Stimulated activated CD8-positive, alpha-beta memory T cell treated with anti-CD3 and anti-CD28 coated beads, Interleukin-7, amount 100 ng/mL, for 48 hours (primary cell): Measurements from ENCODE around the gene ZSWIM4.
A peak's percentile ranks its signal among the peaks of the same experiment; 100 is the strongest.

Experiments used
- DNase-seq, 2 donors: peaks; one replicate each; pipeline ENCODE4 v3.0.0-alpha.2; 2020; ENCODE audit warnings: low read depth in 1 of 2; ENCODE audit errors: extremely low read depth in 1 of 2

ZSWIM4 gene

DNA sequence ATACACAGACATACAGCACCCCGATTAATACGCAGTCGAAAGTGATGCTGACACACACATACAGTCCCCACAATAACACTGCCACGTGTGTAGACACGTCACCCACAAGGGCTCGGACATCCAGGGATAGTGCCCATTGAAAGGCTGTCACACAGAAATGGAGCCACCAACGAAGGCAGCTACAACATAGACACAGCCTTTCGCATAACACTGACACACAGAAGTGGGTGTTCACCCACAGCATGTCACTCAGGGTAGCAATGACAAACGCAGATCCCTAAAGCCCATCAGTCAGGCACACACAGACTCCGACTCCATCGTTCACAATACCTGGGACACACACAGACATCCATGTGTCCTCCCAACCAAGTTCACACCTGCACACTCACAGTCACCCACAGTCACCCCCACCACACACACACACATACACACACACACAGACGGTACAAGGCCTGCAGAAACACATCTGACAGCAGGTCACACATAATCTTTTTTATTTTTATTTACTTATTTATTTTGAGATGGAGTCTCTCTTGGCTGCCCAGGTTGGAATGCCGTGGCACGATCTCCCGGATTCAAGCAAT, 71.3 kb downstream of the ZSWIM4 start:
- no peak for DNase-seq

DNA sequence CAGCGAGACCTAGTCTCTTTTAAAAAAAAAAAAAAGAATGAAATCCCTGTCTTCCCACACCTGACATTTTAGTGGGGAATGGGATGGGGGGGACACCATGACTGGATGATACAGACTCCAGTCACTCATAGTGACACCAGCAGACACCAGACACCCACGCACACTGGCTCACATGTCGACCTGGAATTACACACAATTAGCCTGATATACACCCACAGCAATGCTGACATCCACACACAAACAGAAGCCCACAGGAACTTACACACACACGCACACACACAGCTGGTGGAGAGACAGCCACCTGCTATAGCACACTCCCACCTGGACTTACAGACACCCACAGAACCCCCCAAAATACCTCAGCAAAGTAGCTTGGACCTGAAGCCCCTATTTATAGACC, 73.4 kb downstream of the ZSWIM4 start:
- DNase-seq: no peak

DNA sequence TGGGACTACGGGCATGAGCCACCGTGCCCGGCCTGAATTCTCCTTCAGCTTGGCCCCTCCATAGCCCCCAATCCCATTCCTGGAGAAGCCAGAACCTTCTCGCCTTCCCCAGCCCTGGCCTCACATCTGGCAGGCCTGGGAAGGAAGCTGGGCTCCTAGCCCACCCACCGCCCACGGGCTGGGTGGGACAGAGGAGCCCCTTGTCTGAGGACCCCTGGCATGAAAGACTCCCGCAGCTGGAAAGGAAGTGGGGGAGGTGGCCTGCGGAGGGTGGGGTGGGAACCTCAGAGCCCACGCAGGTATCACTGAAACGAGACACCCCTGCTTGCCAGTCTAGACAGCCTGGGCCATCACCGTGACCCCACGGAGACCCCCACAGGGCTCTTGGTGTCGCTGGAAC, 74.0 kb downstream of the ZSWIM4 start:
- DNase-seq: no peak

DNA sequence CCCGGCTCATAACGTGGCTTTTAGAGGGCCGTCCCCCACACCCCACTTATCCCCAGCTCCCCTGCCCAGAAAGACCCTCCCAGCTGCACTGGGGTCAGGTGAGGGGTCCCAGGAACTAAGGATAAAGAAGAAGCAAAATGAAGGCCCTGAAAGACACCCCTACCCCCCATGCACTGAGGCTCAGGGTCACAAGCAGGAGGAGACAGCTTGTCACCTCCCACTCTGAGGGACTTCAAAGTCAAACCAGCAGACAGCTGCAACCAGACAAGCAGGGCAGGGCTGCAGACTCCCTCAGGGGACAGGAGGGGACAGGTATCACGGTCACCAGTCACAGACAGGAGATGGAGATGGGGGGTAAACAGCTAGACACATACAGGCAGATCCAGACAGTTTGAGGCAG, 75.6 kb downstream of the ZSWIM4 start:
- DNase-seq: no peak

DNA sequence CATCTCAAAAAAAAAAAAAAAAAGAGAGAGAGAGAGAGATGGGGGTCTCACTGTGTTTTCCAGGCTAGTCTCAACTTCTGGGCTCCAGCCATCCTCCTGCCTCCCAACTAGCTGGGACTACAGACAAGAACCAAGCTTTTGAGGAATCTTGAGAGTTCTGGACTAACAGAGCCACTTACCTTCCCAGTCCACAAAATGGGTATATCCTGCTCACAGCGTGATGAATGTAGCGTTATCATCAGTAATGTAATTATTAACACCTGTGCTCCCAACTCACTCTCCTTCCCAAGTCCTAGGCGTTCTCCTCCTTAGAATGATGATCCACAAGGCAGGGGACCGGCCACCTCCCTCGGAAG, 77.1 kb downstream of the ZSWIM4 start:
- no peak for DNase-seq

DNA sequence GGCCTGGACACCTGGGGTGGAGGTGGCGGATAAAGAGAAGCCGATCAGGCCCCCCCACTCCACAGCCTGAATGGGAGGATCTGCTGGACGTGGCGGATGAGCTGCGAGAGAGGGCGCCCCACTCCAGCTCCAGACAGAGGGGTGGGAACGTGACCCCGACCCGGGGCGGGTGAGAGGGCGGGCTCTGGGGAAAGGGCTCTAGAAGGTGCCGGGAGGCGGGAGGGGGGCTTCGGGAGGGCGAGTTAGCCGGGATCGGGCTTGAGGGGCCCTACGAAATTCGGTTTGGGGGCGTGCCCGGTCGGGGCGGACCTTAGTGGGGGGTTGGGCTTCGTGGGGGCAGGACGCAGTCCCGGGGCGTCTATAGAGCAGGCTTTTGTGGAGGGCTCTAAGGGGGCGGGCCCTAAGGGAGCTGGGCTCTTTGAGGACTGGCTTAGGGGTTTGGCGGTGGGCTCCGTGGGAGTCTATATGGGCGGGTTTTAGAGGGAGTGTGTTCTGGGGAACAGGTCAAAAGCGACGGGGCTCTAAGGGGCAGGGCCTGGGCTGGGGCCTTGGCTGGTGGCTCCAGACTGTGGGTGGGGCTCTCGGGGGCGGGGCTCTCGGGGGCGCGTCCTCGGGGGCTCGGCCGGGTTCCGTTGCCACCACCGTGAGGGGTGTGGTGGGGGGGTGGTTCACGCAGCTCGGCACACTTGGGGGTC, 77.6 kb downstream of the ZSWIM4 start:
- no peak for DNase-seq

DNA sequence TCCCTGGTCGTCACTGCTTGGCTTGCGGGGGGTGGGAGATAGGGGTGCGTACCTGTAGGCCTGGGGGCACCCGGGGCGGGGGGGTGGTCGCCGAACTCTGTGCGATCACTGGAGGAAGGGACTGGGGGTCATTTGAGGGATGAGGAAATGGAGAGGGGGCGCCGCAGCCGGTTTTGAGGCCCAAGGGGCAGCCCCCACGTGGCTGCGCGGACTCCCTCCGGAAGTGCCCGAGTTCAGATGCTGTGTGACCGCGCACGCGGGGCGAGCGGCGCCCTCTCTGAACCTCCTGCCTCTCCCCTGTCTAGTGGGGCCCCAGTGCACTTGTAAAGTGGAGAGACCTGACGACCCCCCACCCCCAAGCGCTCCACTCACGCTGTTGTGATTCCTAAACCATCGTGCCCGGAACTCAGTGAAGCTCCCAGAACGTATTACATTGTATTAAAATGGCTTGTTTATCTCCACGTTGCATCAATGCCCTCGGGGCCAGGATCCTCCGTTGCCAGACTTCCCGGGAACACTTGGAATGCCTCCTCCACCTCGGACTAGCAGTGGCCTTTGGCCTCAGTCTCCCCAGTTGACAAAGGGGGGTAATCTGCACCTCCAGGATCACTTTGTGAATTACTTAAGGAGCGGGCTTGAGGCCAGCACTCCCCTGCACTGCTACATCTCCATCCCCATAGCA, 78.7 kb downstream of the ZSWIM4 start:
- no peak for DNase-seq

DNA sequence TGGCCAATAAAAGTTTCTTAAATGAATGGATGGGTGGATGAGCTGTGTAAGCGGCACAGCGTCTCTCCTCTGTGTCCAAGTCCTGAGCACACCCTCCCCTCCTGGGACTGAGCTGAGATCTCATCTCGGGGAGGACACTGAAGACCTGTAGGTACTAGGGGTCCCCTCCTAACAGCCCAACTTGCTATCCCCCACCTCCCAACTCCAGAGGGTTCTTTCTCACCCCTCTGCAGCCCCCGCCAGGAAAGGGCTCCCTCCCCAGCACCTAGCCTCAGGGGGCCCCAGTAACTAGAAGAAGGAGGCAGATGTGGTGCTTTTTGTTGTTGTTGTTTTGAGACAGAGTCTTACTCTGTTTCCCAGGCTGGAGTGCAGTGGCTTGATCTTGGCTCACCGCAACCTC, 80.6 kb downstream of the ZSWIM4 start:
- no peak for DNase-seq

DNA sequence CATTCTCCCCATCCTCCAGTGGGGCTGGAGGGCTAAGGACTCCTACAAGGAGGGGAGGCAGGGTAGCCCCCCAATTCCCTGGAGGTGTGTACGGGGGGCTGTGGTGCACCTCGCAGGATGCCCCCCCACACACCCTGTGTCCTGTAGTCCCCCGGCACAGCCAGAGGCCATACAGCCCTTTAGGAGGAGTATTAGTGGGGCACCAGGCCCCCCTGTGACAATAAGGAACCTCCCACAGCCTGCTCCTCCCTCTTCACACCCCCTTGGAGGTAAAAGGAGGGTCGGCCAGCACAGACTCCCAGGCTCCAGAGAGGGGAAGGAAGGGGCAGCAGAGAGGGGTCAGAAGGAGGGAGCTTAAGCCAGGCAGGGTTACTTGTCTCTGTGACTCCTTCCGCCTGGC, 81.6 kb downstream of the ZSWIM4 start, which contains the start of gene NANOS3:
Gene NANOS3 (plus strand): TSS at position 301 of the 400 bp plus-strand sequence. CDS start 115 bp downstream, outside the sequence.
- DNase-seq: no peak

DNA sequence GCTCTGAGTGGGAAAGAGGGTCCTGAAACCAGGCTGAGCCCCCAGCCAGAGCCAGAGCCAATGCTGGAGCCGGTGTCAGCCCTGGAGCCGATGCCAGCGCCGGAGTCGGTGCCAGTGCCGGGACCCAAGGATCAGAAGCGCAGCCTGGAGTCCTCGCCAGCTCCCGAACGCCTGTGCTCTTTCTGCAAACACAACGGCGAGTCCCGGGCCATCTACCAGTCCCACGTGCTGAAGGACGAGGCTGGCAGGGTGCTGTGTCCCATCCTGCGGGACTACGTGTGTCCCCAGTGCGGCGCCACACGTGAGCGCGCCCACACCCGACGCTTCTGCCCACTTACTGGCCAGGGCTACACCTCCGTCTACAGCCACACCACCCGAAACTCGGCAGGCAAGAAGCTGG, 82.1 kb downstream of the ZSWIM4 start:
- no peak for DNase-seq

DNA sequence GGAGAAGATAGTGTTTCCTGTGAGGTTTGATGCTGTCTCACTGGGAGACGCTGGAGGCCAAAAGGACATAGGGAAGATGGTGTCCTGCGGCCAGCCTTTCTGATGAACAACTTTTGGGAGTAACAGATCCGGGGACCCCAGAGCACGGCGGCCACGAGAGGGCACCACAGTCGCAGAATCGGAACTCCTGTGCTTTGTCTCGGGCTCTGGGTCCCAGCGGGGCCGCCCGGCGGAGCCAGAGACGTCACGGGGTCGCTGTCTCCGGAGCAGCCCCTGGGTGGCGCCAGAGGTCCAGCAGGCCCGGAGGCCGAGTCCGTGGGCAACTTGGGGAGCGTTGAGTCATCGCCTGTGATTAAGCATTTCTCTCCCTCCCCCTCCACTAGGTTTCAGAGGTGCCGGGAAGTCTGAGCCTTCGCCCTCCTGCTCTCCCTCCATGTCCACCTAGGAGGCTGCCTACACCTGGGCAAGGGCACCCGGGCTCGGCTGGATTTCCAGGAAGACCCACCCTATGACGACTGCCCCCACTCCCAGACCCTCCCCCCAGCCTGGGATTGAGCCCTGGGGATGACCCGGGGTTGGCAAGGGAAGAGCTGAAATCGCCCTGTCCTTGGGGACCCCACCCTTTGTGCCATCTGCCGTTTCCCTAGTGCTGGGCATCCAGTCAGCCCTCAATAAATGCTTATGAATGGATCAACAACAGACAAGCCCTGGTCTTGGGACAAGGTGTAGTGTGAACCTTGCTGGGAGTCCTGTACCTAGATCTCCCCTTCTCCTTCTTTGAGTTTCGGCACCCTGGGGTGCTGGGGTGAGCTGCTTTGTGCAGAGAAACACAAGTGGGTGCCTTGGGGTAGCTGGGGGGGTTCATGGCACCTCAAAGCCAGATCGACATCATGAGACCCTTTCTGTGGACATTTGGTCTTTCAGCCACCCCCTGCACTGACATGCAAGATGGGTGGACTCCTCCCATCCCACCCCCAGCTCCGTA, 85.1 kb downstream of the ZSWIM4 start:
- peak; percentile 96 to 99 for DNase-seq

DNA sequence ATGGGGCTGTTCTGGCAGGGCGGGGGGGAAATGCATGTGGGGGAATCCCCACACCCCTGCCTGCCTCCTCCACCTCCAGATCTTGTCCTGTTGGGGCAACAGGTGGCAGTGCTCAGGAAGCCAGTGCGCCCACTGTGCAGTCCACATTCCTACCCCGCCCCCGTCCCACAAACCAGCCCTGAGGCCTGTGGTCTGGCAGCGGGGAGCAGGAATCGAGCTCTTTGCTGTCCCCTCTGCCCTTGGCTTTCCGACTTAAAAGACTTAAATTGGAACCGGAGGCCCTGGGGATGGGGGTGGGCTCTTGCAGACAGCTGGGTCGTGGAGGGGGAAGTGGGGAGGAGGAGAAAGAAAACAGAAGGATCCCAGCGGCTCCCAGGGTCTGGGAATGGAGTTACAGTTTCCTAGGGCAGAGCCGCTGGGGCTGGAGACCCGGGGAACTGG, 86.0 kb downstream of the ZSWIM4 start:
- DNase-seq: no peak
